ENCODE data around the gene FBH1. TPM values are rescaled to one million over a fixed set of nuclear protein-coding genes. Genes with fewer than 3 reads are reported as not detected.

Gene FBH1
- total and polyA plus RNA-seq, 2 donors from 2014 or later, result 70.7 to 76.5 TPM

DNA sequence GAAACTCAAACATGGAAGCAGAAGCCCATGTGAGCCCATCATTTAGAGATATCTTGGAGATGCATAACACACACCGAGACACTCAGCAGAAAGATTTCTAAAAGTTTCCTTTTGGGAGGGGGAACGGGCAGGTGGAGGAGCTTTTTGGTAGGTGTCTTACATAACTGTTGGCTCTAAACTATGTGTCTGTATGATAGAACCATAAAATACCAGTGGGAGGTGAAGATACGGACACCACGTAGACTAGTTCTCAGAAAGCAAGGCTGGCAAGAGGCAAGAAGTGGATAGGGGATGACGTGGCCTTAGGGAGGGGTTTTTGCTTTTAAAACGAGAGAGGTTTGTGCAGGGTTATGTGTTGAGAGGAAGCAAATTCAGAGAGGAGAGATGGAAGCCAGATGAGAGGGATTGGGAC, 50.8 kb downstream of the FBH1 start:
- intact Hi-C loops (cut with DNase I), result no loop called here
- DNase-seq (no peak), FAIRE-seq (no peak)
- Histone ChIP-seq H3K36me3 (ENCODE audit: control insufficient read depth in 2 of 3, insufficient read depth in 3 of 3, low read length in 3 of 3) (peaks cover 3 to 20% (median 18%) of the 10 kb centered on the region in 3 donors), H3K4me3 (ENCODE audit: low read length in 3 of 3) (no peak overlapping the region), H3K9me3 (ENCODE audit: control insufficient read depth in 2 of 3, insufficient read depth in 1 of 3, low read length in 3 of 3) (no peaks in the 10 kb centered on the region), H3K27ac (ENCODE audit: low read depth in 2 of 2, low read length in 2 of 2) (no peak overlapping the region), H3K9ac (ENCODE audit: low read length in 3 of 3) (no peak overlapping the region), H3K4me1 (ENCODE audit: control insufficient read depth in 2 of 3, insufficient read depth in 2 of 3, low read depth in 1 of 3, low read length in 3 of 3) (peaks cover 3 to 10% (median 9%) of the 10 kb centered on the region in 3 donors), H3K27me3 (ENCODE audit: control insufficient read depth, insufficient read depth, low read length) (no peaks in the 10 kb centered on the region)
- no peak for TF ChIP-seq CTCF (IDR thresholded peaks at IDR 0.05; ENCODE audit: borderline replicate concordance, extremely low read depth, insufficient read depth)

DNA sequence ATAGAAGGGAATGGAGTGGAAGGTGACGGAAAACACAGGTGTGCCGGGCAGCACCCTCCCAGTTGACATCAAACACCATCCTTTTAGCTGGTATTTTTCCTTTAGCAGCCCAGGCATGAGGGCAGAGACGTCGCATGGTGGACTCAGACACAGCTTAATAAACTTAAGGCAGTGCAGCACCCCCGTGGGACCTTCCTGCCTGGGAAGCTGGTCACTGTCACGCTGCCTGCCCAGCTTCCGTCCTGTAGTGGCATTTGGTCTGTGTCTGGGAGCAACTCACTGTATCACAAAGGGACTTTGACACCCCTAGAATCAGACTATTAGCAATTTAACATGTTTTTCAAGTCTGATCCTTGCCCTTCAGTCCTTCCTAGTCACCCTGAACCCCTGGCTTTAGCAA, 51.5 kb downstream of the FBH1 start:
- DNase-seq (no peak), FAIRE-seq (no peak)
- Histone ChIP-seq H3K4me1 (ENCODE audit: control insufficient read depth in 2 of 3, insufficient read depth in 2 of 3, low read depth in 1 of 3, low read length in 3 of 3) (peaks cover 3 to 15% (median 13%) of the 10 kb centered on the region in 3 donors), H3K36me3 (ENCODE audit: control insufficient read depth in 2 of 3, insufficient read depth in 3 of 3, low read length in 3 of 3) (peaks cover 0 to 15% (median 14%) of the 10 kb centered on the region in 3 donors), H3K4me3 (ENCODE audit: low read length in 3 of 3) (no peak overlapping the region), H3K9me3 (ENCODE audit: control insufficient read depth in 2 of 3, insufficient read depth in 1 of 3, low read length in 3 of 3) (no peaks in the 10 kb centered on the region), H3K27ac (ENCODE audit: low read depth in 2 of 2, low read length in 2 of 2) (peak overlapping the region; percentile 67 to 89), H3K27me3 (ENCODE audit: control insufficient read depth, insufficient read depth, low read length) (no peaks in the 10 kb centered on the region), H3K9ac (ENCODE audit: low read length in 3 of 3) (peak overlapping the region in 1 of 3 donors; percentile 47)
- intact Hi-C loops (cut with DNase I), result no loop called here
- TF ChIP-seq CTCF (IDR thresholded peaks at IDR 0.05; ENCODE audit: borderline replicate concordance, extremely low read depth, insufficient read depth), result no peak

GRCh38 chr10:5942001-5942400, 52.0 kb downstream of the FBH1 start:
- H3K36me3 ChIP-seq (ENCODE audit: control insufficient read depth in 2 of 3, insufficient read depth in 3 of 3, low read length in 3 of 3), result peaks cover 0 to 11% (median 10%) of the 10 kb centered on the region in 3 donors
- no peak for DNase-seq
- intact Hi-C loops (cut with DNase I), result no loop called here
- TF ChIP-seq CTCF (IDR thresholded peaks at IDR 0.05; ENCODE audit: borderline replicate concordance, extremely low read depth, insufficient read depth), result no peak
- no peak for FAIRE-seq
- H3K4me1 ChIP-seq (ENCODE audit: control insufficient read depth in 2 of 3, insufficient read depth in 2 of 3, low read depth in 1 of 3, low read length in 3 of 3), result peaks cover 3 to 17% (median 15%) of the 10 kb centered on the region in 3 donors
- no peaks in the 10 kb centered on the region for H3K27me3 ChIP-seq (ENCODE audit: control insufficient read depth, insufficient read depth, low read length)
- H3K9ac ChIP-seq (ENCODE audit: low read length in 3 of 3), result peak overlapping the region in 1 of 3 donors; percentile 47
- H3K4me3 ChIP-seq (ENCODE audit: low read length in 3 of 3), result no peak overlapping the region
- no peaks in the 10 kb centered on the region for H3K9me3 ChIP-seq (ENCODE audit: control insufficient read depth in 2 of 3, insufficient read depth in 1 of 3, low read length in 3 of 3)
- peak overlapping the region; percentile 67 to 89 for H3K27ac ChIP-seq (ENCODE audit: low read depth in 2 of 2, low read length in 2 of 2)

- DNase-seq (peak in 2 of 5 donors; percentile 39 to 85), FAIRE-seq (no peak)
- intact Hi-C loops (cut with DNase I), result no loop called here
- Histone ChIP-seq H3K27ac (ENCODE audit: low read depth in 2 of 2, low read length in 2 of 2) (peak overlapping the region; percentile 67 to 89), H3K36me3 (ENCODE audit: control insufficient read depth in 2 of 3, insufficient read depth in 3 of 3, low read length in 3 of 3) (peaks cover 0 to 9% (median 8%) of the 10 kb centered on the region in 3 donors), H3K4me1 (ENCODE audit: control insufficient read depth in 2 of 3, insufficient read depth in 2 of 3, low read depth in 1 of 3, low read length in 3 of 3) (peaks cover 3 to 19% (median 15%) of the 10 kb centered on the region in 3 donors), H3K27me3 (ENCODE audit: control insufficient read depth, insufficient read depth, low read length) (no peaks in the 10 kb centered on the region), H3K4me3 (ENCODE audit: low read length in 3 of 3) (no peak overlapping the region), H3K9me3 (ENCODE audit: control insufficient read depth in 2 of 3, insufficient read depth in 1 of 3, low read length in 3 of 3) (no peaks in the 10 kb centered on the region), H3K9ac (ENCODE audit: low read length in 3 of 3) (no peak overlapping the region)
- TF ChIP-seq CTCF (IDR thresholded peaks at IDR 0.05; ENCODE audit: borderline replicate concordance, extremely low read depth, insufficient read depth), result no peak
Measured at GRCh38 chr10:5942474-5942873, 52.4 kb downstream of the FBH1 start.
